NCI-H1436 (cell line): ENCODE results near the gene KLHL35.

Experiments used
- DNase-seq: peaks from one replicate; lab custom pipeline; 2025; lab: John Stamatoyannopoulos, UW

KLHL35 gene

DNA sequence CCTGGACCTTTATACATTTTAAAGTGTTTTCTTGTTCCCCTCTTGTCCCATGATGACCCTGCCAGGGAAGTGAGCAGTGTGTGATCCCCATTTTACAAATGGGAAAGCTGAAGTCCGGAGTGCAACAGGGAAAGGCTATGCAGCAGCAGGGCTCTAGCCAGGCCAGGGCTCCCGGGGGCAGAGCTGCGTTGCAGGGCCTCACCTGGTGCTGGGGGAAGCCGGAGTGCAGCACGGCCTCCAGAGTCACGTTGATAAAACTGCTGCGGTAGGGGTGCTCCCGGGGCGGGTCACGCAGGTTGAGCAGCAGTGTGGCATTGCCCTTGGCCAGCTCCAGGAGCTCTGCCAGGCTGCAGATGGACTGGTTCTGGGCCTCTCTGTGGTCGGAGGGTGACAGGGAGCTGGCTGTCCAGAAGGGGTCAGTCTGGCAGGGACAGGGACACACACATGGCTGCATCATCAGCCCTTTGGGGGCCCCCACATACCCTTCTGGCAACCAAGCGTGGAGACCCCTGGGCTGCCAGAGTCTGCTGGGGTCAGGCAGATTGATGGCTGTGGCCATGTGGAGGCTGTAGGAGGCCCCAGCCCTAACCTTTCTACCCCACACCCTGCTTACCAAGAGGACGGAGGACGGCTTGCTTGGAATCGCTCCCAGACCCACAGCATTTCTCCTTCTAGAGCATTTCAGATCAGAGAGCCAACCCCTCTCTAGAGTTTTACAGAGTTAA lies 9.3 kb upstream of the KLHL35 start:
- no peak for DNase-seq

GRCh38 chr11:75441804-75442132 lies 8.8 kb upstream of the KLHL35 start:
- no peak for DNase-seq

GRCh38 chr11:75440960-75441803 lies 8.2 kb upstream of the KLHL35 start:
- no peak for DNase-seq

- no peak for DNase-seq
Observed at GRCh38 chr11:75439495-75440120, 6.6 kb upstream of the KLHL35 start.

DNA sequence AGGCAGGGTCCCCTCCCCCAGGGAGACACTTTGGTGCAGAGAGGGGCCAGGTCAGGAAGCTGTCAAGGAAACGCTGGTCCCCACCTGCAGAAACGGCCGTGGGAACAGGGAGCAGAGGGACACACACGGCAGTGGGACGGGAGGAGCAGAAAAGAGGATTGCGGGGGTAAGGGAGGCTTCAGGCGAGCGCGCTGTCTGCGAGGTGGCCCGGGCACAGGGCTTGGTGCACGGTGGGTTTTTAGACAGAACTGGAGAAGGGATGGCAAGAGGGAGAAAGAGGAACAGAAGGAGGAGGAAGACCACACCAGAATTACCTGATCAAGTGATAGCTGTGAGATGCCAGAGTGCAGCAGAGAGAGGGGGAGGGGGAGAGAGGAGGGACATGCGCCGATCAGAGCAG lies 6.0 kb upstream of the KLHL35 start:
- no peak for DNase-seq

DNA sequence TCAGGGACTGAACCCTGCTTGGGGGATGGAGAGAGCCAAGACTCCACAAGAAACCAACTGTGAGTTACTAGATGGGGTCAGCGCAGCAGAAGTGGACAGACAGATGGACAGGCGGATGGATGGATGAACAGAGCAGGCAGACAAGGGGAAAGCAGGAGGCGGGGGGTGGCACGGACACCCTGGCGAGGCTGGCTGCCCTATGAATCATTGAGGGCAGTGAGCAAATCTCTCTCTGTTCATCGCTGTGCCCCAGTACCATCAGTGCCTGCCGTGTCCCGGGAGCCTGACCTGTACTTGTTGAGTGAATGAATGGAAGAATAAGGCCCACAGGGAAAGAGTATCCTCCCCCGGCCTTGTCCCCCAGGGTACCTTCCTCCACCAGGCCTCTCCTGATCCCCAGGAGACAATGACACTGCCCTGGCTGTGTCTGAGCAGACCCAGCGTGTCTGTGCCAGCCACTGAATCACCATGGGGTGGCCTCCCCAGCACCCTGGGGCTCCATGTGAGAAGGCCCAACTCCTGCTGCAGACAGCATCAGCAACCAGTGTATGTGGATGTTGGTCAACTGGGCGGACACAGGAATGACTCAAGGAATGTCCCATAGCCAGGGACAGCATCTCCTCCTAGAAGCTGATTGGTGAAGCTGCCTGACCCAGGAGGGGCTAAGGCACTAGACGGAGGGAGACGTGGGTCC lies 5.1 kb upstream of the KLHL35 start:
- DNase-seq = no peak

DNA sequence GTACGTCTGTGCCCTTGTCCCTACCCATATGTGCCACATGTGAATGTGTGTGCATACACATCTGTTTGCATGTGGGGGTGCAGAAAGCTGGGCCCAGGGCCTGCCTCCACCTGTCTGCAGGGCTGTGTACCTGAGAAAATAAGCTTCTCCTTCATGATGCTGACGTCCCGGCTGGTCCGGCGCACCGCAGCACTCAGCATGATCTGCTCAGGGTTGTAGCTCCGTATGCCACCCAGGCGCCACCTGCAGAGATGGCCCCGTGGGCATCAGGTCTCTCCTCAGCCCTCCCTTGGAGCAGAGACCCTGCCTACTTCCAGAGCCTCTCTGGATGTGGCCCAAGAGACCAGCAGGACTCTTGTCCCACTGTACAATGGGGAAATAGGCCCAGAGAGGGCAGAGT lies 3.8 kb upstream of the KLHL35 start:
- no peak for DNase-seq

DNA sequence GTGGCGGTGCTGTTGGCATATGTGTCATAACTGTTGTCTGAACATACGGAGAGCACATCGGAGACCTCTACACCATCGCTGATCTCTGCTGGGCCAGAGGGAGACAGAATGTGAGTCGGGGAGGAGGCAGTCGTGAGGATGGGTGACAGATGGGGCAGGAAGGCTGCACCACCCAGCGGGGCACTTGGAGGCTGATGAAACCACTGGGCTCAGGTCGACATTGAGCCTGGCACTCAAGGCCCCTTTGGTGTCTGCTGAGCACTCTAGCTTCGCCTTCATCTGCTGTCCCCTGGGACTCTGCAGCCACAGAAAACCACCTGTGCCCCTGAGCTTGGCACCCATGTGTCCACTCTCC lies 2.5 kb upstream of the KLHL35 start:
- no peak for DNase-seq

- no peak for DNase-seq
Observed at GRCh38 chr11:75434886-75435570, 2.0 kb upstream of the KLHL35 start.

DNA sequence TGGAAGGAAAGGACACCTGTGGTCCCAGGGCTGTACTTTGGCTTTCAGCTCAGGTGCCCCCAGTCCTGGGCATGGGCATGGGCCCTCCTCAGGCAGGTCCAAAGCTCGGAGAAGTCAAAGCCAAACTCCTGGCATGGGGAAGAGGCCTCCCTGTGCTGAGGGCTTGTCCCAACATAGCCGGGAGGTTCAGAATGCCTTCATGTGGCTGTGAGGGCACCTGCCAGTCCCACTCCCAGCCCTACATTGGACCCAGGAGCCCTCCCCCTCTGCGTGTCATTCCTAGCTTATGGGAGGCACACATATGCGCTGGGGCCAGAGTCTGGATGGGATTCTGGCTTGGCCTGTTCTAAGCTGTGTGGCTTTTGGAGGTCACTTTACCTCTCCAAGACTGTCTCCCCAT lies 1.0 kb upstream of the KLHL35 start:
- DNase-seq = no peak

DNA sequence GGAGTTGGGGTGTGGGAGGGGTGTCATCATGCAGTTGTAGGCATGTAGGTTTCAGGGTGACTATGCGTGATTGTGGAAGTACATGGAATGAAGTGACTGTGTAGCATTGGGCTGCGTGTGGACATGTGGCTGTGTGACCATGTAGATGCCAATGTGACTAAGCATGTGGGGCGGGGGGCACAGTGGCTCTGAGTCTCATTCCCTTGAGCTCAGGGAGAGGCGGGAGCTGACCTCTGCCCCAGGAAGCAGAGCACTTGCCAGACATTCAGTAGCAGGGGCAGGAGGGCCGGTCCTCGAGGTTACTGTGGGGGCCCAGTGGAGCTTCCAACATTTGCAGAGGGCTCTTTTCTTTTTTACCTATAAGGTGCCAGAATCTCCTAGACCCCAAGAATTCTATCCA lies 440 bp upstream of the KLHL35 start:
- no peak for DNase-seq

- no peak for DNase-seq
Observed at GRCh38 chr11:75431533-75432525, 1.2 kb downstream of the KLHL35 start.

GRCh38 chr11:75430714-75431532 lies 2.1 kb downstream of the KLHL35 start:
- DNase-seq = no peak

- peak; percentile 21 for DNase-seq
Observed at GRCh38 chr11:75429902-75430713, 2.9 kb downstream of the KLHL35 start.

GRCh38 chr11:75429641-75429901 lies 3.4 kb downstream of the KLHL35 start:
- no peak for DNase-seq

DNA sequence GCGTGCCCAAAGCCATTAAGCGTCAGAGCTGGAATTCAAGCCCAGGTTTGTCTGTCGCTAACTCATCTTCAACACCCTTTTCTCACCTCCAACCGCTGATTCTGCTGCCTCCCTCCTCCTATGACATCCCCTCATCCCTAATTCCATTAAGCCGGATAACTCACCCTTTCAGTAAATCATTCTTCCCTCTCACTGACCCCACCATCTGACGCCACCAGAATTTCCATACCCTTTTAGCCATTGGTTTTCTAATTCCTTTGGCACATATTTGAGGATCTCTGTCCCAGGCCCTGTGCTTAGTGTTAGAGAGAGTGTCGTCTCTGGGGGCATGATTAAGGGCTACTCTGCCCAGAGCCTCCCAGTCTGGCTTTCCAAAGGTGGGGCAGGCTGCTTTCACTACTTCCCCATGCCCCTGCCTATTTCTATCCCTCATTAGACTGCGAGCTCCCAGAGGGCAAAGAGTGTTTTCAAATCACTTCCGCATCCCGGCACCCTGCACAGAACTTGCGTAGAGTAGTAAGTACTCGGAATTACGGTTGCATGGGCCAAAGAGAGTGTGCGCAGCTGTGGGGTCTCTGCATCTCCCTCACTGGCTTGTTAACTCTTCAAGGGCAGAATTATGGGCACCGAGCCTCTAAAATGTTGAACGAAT lies 3.9 kb downstream of the KLHL35 start:
- no peak for DNase-seq

DNA sequence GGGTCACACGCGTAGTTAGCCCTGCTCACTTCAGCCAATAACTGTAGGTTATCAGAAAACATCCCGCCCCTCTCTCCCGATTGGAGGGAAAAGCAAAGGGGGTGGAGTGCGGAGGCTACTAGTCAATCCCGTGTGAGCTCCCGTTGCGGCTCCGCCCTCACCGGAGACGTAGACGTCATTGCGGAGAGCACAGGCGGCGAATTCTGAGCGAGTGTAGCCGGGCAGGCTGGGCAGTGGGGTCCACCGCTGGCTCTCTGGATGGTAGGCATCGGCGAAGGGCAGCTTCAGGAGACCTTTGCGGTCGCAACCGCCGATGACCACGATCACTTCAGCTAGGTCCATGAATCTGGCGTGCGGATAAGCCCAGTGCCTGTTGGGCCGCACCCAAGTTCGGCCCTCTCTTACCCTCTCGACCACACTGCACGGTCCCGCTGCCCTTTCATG lies 4.7 kb downstream of the KLHL35 start:
- DNase-seq = no peak

DNA sequence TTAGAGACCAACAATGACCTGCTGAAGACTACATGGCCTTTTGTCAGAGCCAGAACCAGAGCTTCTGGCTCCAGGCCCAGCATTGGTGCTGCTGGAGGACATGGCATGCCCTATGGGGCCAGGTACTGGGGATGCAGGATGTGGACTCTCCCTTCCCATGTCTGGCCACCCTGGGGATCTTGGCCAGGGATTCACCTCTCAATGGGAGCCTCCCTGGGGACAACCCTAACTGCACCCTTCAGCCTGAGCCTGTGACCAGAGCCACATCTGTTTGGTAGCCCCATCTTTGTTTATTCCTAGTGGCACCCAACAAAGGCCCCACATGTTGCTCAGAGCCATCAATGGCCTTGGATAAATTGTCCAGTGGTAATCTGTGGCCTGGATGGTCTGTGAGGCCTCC lies 5.8 kb downstream of the KLHL35 start:
- DNase-seq = no peak

- no peak for DNase-seq
Observed at GRCh38 chr11:75426720-75427086, 6.3 kb downstream of the KLHL35 start.
